Measurements from ENCODE around the gene TMEM30B.
A peak's percentile ranks its signal among the peaks of the same experiment; 100 is the strongest.
"Not testable (repeated sequence)": the region's sequence is repeated elsewhere in the genome, so short reads cannot be mapped to it uniquely, and the experiment has no call there.

The TMEM30B gene

GRCh38 chr14:61281186-61281947 is at the start of gene TMEM30B:
TSS of gene TMEM30B (minus strand) at chr14:61281338. CDS start at chr14:61281147, 191 bp downstream.
- peak; percentile 15 for DNase-seq

- DNase-seq = no peak
Observed at GRCh38 chr14:61330511-61330910, 49.4 kb upstream of the TMEM30B start.

- no peak for DNase-seq
Observed at GRCh38 chr14:61329478-61330051, 48.4 kb upstream of the TMEM30B start.

GRCh38 chr14:61328626-61329262 is 47.6 kb upstream of the TMEM30B start:
- no peak for DNase-seq

GRCh38 chr14:61326847-61327246 is 45.7 kb upstream of the TMEM30B start:
- DNase-seq = no peak

GRCh38 chr14:61326146-61326545 is 45.0 kb upstream of the TMEM30B start:
- no peak for DNase-seq

- DNase-seq = no peak
Observed at GRCh38 chr14:61325166-61325565, 44.0 kb upstream of the TMEM30B start.

- no peak for DNase-seq
Observed at GRCh38 chr14:61323970-61324369, 42.8 kb upstream of the TMEM30B start.

- DNase-seq = peak; percentile 59
Observed at GRCh38 chr14:61322799-61323290, 41.7 kb upstream of the TMEM30B start.

- peak; percentile 40 for DNase-seq
Observed at GRCh38 chr14:61322011-61322798, 41.1 kb upstream of the TMEM30B start.

- peak; percentile 83 for DNase-seq
Observed at GRCh38 chr14:61321385-61322010, 40.4 kb upstream of the TMEM30B start, which contains the start of gene PRKCH. TSS of gene PRKCH (plus strand) at chr14:61321579. CDS start at chr14:61322102, 523 bp downstream.

- no peak for DNase-seq
Observed at GRCh38 chr14:61320806-61321384, 39.8 kb upstream of the TMEM30B start.

- DNase-seq = not testable (repeated sequence)
Observed at GRCh38 chr14:61320170-61320569, 39.0 kb upstream of the TMEM30B start.

GRCh38 chr14:61319706-61320105 is 38.6 kb upstream of the TMEM30B start:
- no peak for DNase-seq

- no peak for DNase-seq
Observed at GRCh38 chr14:61319086-61319485, 37.9 kb upstream of the TMEM30B start.

- DNase-seq = no peak
Observed at GRCh38 chr14:61315313-61315712, 34.2 kb upstream of the TMEM30B start.

- DNase-seq = not testable (repeated sequence)
Observed at GRCh38 chr14:61308701-61309100, 27.6 kb upstream of the TMEM30B start.

- DNase-seq = no peak
Observed at GRCh38 chr14:61308198-61308597, 27.1 kb upstream of the TMEM30B start.

GRCh38 chr14:61304688-61305087 is 23.6 kb upstream of the TMEM30B start:
- DNase-seq = no peak

- DNase-seq = no peak
Observed at GRCh38 chr14:61300754-61301153, 19.6 kb upstream of the TMEM30B start.

- no peak for DNase-seq
Observed at GRCh38 chr14:61300209-61300608, 19.1 kb upstream of the TMEM30B start.

GRCh38 chr14:61298824-61299223 is 17.7 kb upstream of the TMEM30B start:
- no peak for DNase-seq
